Transverse colon (tissue), 4 donors: ENCODE measurements around the gene FHL5.

ENCODE experiments used
- CTCF ChIP-seq, 5 experiments: fragments of 200-600 bp in 3 of 5; fragments of 450-650 bp in 2 of 5; sonication (generic) in 3 of 5; IDR thresholded peaks; 1 replicate in 2 of 5; 2 replicates in 3 of 5; pipeline ENCODE4 v1.5.1; 2016 to 2017; ENCODE audit warnings: antibody characterized with exemption in 5 of 5, inconsistent platforms in 3 of 5, mild to moderate bottlenecking in 2 of 5, moderate library complexity in 1 of 5
- POLR2A ChIP-seq: fragments of 450-650 bp; IDR thresholded peaks from one replicate; pipeline ENCODE4 v1.6.1; 2016; ENCODE audit warnings: antibody characterized with exemption, mild to moderate bottlenecking, moderate library complexity
- POLR2AphosphoS5 ChIP-seq, 3 donors: sonication (generic); formaldehyde crosslinking; IDR thresholded peaks; one replicate each; pipeline ENCODE4 v1.6.1; 2016; ENCODE audit warnings: antibody characterized with exemption in 3 of 3

DNA sequence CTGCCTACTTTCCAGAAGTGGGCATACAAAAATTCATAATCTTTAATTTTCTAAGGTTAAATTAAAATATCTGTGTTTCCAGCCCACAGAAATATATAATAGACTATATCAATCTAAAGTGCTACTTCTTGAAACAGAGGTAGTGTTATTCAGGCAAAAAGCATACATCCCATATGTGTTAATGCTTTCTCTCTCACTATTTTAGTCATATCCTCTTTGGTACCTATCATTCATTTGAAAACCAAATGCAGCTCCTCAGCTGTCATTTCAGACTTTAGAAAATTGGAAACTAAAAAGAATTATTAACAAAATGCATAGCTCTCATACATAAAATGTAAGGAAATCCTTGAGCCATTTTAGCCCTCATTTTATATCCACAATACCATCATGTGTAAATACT, 925 bp downstream of the FHL5 start:
- TF ChIP-seq POLR2A (no peak), CTCF (IDR thresholded peaks at IDR 0.05) (no peak), POLR2AphosphoS5 (IDR thresholded peaks at IDR 0.05) (no peak)
